Esophagus muscularis mucosa (tissue), 4 donors: ENCODE results near the gene FGFRL1. TPM values are rescaled to one million over a fixed set of nuclear protein-coding genes. Genes with fewer than 3 reads are reported as not detected.
A peak's percentile ranks its signal among the peaks of the same experiment; 100 is the strongest.

ENCODE experiments used
- DNase-seq: peaks from one replicate; pipeline ENCODE4 v3.0.0-alpha.2; 2017; ENCODE audit errors: extremely low spot score
- H3K27ac ChIP-seq, 4 donors: fragments of 200-600 bp; sonication (generic); replicated peaks in 1 of 4; 1 replicate in 3 of 4; 2 replicates in 1 of 4; pipeline ENCODE4 v1.5.1; 2016 to 2019; ENCODE audit warnings: mild to moderate bottlenecking in 1 of 4
- H3K27me3 ChIP-seq, 4 donors: fragments of 200-600 bp; sonication (generic); one replicate each; pipeline versions ENCODE4 v1.5.1 to v1.6.0; 2016 to 2019
- H3K36me3 ChIP-seq, 4 donors: fragments of 200-600 bp; sonication (generic); one replicate each; pipeline ENCODE4 v1.5.1; 2016 to 2019
- H3K4me1 ChIP-seq, 4 donors: fragments of 200-600 bp; sonication (generic); one replicate each; pipeline ENCODE4 v1.5.1; 2016 to 2019
- H3K4me3 ChIP-seq, 4 donors: fragments of 200-600 bp; sonication (generic); 1 replicate in 2 of 4; 2 replicates in 2 of 4; pipeline ENCODE4 v1.5.1; 2016 to 2019; ENCODE audit warnings: mild to moderate bottlenecking in 4 of 4, moderate library complexity in 1 of 4
- H3K9me3 ChIP-seq, 4 donors: fragments of 200-600 bp; sonication (generic); 1 replicate in 3 of 4; 2 replicates in 1 of 4; pipeline ENCODE4 v1.5.1; 2016 to 2019
- EP300 ChIP-seq: sonication (generic); formaldehyde crosslinking; IDR thresholded peaks from one replicate; pipeline ENCODE4 v1.6.1; 2017; ENCODE audit warnings: antibody characterized with exemption
- POLR2A ChIP-seq: fragments of 450-650 bp; IDR thresholded peaks from one replicate; pipeline ENCODE4 v1.6.1; 2017; ENCODE audit warnings: antibody characterized with exemption, moderate library complexity, mild to moderate bottlenecking, low read depth
- POLR2AphosphoS5 ChIP-seq, 2 donors: sonication (generic); formaldehyde crosslinking; IDR thresholded peaks; one replicate each; pipeline ENCODE4 v1.6.1; 2017; ENCODE audit warnings: antibody characterized with exemption in 2 of 2
- WGBS: methylation state at CpG from one replicate; pipeline ENCODE4 v1.1.5; 2018; 5-methylcytosine and 5-hydroxymethylcytosine counted together
- intact Hi-C: fragments of 100-400 bp; cut with DNase I; formaldehyde crosslinking; loops from one replicate; pipeline ENCODE4 v1.15.1; 2023
- total RNA-seq, 4 donors: library from RNA; depleted of rRNA; stranded (reverse); fragments of >200 nt; gene quantifications; one replicate each; pipeline versions ENCODE4 v1.1.0 to v1.2.1, GENCODE V29; 2016
- TF ChIP-seq, protein P1 (sequence below), 3 experiments: fragments of 200-600 bp in 2 of 3; fragments of 450-650 bp in 1 of 3; sonication (generic) in 2 of 3; IDR thresholded peaks; one replicate each; pipeline ENCODE4 v1.5.1; 2017 to 2019; ENCODE audit warnings: antibody characterized with exemption in 3 of 3, mild to moderate bottlenecking in 2 of 3, moderate library complexity in 1 of 3

FGFRL1 gene
- total RNA-seq, 4 donors from 2014 or later = 22.0 to 54.2 (median 32.5) TPM

- intact Hi-C loops = no loop called here
- Histone ChIP-seq H3K27ac (peak overlapping the region in 1 of 4 donors; percentile 14), H3K36me3 (peaks cover 0 to 33% (median 19%) of the 10 kb centered on the region in 4 donors), H3K27me3 (peaks cover 0 to 8% (median 3%) of the 10 kb centered on the region in 4 donors), H3K4me3 (no peak overlapping the region), H3K4me1 (peaks cover 10 to 31% (median 20%) of the 10 kb centered on the region in 4 donors), H3K9me3 (no peaks in the 10 kb centered on the region)
- no peak for TF ChIP-seq POLR2A
- no peak for TF ChIP-seq EP300
- TF ChIP-seq POLR2AphosphoS5 (IDR thresholded peaks at IDR 0.05) = no peak
- TF ChIP-seq, protein P1, sequence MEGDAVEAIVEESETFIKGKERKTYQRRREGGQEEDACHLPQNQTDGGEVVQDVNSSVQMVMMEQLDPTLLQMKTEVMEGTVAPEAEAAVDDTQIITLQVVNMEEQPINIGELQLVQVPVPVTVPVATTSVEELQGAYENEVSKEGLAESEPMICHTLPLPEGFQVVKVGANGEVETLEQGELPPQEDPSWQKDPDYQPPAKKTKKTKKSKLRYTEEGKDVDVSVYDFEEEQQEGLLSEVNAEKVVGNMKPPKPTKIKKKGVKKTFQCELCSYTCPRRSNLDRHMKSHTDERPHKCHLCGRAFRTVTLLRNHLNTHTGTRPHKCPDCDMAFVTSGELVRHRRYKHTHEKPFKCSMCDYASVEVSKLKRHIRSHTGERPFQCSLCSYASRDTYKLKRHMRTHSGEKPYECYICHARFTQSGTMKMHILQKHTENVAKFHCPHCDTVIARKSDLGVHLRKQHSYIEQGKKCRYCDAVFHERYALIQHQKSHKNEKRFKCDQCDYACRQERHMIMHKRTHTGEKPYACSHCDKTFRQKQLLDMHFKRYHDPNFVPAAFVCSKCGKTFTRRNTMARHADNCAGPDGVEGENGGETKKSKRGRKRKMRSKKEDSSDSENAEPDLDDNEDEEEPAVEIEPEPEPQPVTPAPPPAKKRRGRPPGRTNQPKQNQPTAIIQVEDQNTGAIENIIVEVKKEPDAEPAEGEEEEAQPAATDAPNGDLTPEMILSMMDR (IDR thresholded peaks at IDR 0.05) = no peak
- 90% methylated on average over 20 of the region's 50 CpGs for WGBS
- no peak for DNase-seq
Measured at GRCh38 chr4:991451-992296, 19.8 kb upstream of the FGFRL1 start.

GRCh38 chr4:992297-993110 is 18.9 kb upstream of the FGFRL1 start:
- no peak for TF ChIP-seq EP300
- peak in 1 of 2 donors; percentile 17 for TF ChIP-seq POLR2AphosphoS5 (IDR thresholded peaks at IDR 0.05)
- no peak for DNase-seq
- intact Hi-C loops = no loop called here
- peaks cover 0 to 33% (median 19%) of the 10 kb centered on the region in 4 donors for H3K36me3 ChIP-seq
- WGBS = 82% methylated on average over 21 of the region's 25 CpGs
- H3K9me3 ChIP-seq = no peaks in the 10 kb centered on the region
- H3K4me1 ChIP-seq = peaks cover 8 to 34% (median 22%) of the 10 kb centered on the region in 4 donors
- no peak overlapping the region for H3K4me3 ChIP-seq
- peak overlapping the region in 1 of 4 donors; percentile 14 for H3K27ac ChIP-seq
- peaks cover 0 to 17% (median 9%) of the 10 kb centered on the region in 4 donors for H3K27me3 ChIP-seq

GRCh38 chr4:993111-994029 is 18.1 kb upstream of the FGFRL1 start, which contains the start of gene SLC26A1:
Gene SLC26A1, minus strand, starts transcription at chr4:993404. Its CDS starts 1,701 bp downstream, at chr4:991703.
- Histone ChIP-seq H3K9me3 (no peaks in the 10 kb centered on the region), H3K36me3 (peaks cover 0 to 33% (median 19%) of the 10 kb centered on the region in 4 donors), H3K27me3 (peaks cover 0 to 25% (median 15%) of the 10 kb centered on the region in 4 donors), H3K4me1 (peaks cover 6 to 34% (median 22%) of the 10 kb centered on the region in 4 donors), H3K4me3 (no peak within 1 kb of the TSS), H3K27ac (peak within 1 kb of the TSS in 1 of 4 donors; percentile 14)
- TF ChIP-seq POLR2AphosphoS5 (IDR thresholded peaks at IDR 0.05) = no peak
- TF ChIP-seq, protein P1 (IDR thresholded peaks at IDR 0.05) = no peak
- TF ChIP-seq EP300 = no peak
- no peak for TF ChIP-seq POLR2A
- intact Hi-C loops = no loop called here
- 89% methylated on average over 30 of the region's 37 CpGs for WGBS
- DNase-seq = no peak

GRCh38 chr4:995311-996026 is 16.0 kb upstream of the FGFRL1 start:
- intact Hi-C loops = no loop called here
- WGBS = 89% methylated on average over 12 of the region's 23 CpGs

More at GRCh38 chr4:995311-996026, 16.0 kb upstream of the FGFRL1 start:
- no peak overlapping the region for H3K27ac ChIP-seq
- H3K9me3 ChIP-seq = no peaks in the 10 kb centered on the region
- H3K27me3 ChIP-seq = peaks cover 0 to 46% (median 18%) of the 10 kb centered on the region in 4 donors
- H3K4me3 ChIP-seq = no peak overlapping the region
- TF ChIP-seq, protein P1 (IDR thresholded peaks at IDR 0.05) = no peak
- TF ChIP-seq POLR2AphosphoS5 (IDR thresholded peaks at IDR 0.05) = no peak
- TF ChIP-seq EP300 = no peak
- TF ChIP-seq POLR2A = no peak
- H3K36me3 ChIP-seq = peaks cover 0 to 19% (median 9%) of the 10 kb centered on the region in 4 donors
- DNase-seq = no peak
- H3K4me1 ChIP-seq = peaks cover 6 to 31% (median 21%) of the 10 kb centered on the region in 4 donors
